ENCODE measurements around the gene TXNDC16. TPM values are rescaled to one million over a fixed set of nuclear protein-coding genes. Genes with fewer than 3 reads are reported as not detected.
"Not testable (repeated sequence)": the region's sequence is repeated elsewhere in the genome, so short reads cannot be mapped to it uniquely, and the experiment has no call there.

The TXNDC16 gene
- polyA plus RNA-seq (ENCODE audit: insufficient read length in 10 of 10) = 1 to 10 TPM; 5.9 to 8.6 (median 7.0) TPM
- long read RNA-seq, donor 1 = 0 reads
- long read RNA-seq, donor 2 = 0 reads
- long read RNA-seq, donor 3 = 0 reads
- long read RNA-seq, donor 4 = 0 reads
- long read RNA-seq, donor 5 = 0 reads
- long read RNA-seq, donor 6 = 0 reads
- long read RNA-seq, donor 7 = 0 reads
- long read RNA-seq, donor 8 = 0 reads
- long read RNA-seq, donor 9 = 0 reads

DNA sequence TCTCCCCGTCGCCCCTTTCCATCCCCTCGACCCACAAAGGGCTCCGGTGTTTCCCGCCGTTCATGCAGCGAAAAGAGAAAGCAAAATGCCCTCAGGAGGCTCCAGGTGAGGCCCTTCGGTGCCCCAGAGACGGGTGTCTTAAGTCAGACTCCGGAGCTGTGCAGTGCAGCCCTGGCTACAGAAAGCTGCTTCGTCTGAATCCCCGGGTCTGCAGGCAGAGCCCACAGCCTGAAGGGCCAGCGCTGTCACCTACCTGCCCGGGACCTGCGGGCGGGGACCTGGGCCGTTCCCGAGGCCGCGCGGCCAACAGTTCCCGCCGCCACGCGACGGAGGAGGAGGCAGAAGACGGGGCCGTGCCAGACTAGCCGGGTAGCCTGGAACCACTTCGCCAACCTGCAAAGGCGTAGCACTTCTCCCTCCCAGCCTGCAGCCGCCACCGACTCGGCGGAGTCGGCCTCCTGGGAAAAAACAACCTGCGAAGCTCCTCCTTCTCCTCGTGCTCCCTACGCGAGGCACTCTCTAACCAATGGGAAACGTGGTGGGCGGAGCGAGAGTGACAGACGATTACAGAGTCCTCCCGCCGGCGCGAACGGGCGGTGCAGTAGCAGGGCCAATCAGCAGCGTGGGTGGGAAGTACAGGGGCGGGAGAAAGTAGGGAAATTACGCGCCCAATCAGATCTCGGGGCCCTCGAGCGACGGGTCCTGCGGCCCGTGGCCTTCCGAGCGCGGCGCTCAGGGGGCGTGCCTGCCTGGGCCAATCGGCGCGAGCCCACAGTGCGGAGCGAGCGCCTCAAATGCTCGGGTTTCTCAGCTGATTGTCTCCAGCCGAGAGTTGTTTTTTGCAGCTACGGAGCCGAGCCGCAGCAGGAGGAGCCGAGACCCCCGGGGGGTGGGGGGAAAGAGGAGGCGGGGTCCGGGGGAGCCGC is at the start of gene TXNDC16, which contains the start of gene GPR137C:
TXNDC16 (minus strand) TSS at position 443 of the 926 bp plus-strand sequence. CDS start 8,948 bp downstream, outside the sequence.
GPR137C (plus strand) TSS at position 774 of the 926 bp plus-strand sequence. CDS start 312 bp downstream, outside the sequence.
- DNase-seq = peak; percentile 99 to 100 (median 100)

- no peak for DNase-seq
These were observed 47.7 kb upstream of the TXNDC16 start for GRCh38 chr14:52599974-52600373.

DNA sequence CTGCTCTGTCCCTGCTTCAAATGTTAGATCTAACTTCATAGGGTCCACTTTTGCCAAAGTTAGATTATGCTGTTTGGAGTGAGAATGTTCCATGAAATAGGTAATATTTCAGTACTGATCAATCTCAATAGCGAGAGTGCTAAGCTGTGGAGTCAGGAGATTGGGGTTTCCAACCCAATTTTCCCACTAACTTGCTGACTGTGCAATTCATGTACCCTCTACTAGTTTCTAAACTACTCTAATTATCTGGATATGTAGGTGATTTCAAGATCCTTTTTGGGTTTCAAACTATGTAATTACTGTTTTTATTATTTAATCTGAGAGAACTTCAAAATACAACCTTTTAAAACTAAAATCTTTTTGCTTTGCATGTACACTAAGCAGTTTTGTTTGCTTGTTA is 46.3 kb upstream of the TXNDC16 start:
- DNase-seq = no peak

DNA sequence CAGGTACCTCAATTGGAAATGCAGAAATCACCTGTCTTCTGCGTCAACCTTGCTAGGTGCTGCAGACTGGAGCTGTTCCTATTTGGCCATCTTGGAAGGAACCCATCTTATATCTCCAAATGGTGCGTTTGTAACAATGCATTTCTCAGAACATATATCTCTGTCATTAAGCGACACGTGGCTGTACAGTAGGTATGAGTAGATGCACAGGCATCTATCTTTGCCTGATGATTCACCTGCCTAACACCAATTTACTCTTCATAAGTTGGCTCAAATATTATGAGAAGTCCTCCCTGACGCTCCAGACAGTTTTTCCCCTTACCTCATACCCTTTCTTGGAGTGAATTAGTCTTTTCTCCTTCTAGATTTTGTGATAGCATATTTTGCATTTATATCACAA is 44.6 kb upstream of the TXNDC16 start:
- no peak for DNase-seq

GRCh38 chr14:52596320-52596719 is 44.0 kb upstream of the TXNDC16 start:
- no peak for DNase-seq

DNA sequence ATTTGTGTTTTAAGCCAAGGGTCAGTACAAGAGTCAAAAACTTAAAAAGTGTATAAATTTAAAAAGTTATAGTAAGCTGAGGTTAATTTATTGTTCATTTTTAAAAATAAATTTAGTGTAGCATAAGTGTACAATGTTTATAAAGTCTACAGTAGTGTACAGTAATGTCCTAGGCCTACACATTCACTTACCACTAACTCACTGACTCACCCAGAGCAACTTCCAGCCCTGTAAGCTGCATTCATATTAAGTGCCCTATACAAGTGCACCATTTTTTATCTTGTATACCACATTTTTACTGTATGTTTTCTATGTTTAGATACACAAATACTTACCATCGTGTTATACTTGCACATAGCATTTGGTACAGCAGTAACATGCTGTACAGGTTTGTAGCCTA is 38.0 kb upstream of the TXNDC16 start:
- DNase-seq = no peak

- DNase-seq = no peak
These were observed 37.3 kb upstream of the TXNDC16 start for GRCh38 chr14:52589646-52590045.

DNA sequence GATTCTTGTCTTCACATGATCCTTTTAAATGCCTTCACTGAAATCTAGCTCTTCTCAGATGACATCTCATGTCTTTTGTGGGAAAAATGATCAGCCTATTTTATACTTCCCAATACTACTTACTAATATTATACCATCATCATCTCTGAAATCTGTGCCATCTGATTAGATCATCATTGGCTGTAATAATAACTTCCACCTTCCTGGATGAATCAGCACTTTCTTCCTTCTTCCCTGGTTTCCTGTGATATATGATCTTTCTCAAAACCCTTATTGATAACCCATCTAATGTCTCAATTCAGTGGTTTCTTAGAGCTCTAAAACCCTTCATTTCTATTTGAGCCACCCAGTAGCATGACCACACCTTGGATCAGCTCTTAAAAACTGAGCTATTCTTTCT is 31.2 kb upstream of the TXNDC16 start:
- no peak for DNase-seq

- no peak for DNase-seq
These were observed 23.6 kb upstream of the TXNDC16 start for GRCh38 chr14:52575858-52576257.

GRCh38 chr14:52568454-52568853 is 16.1 kb upstream of the TXNDC16 start:
- not testable (repeated sequence) for DNase-seq

DNA sequence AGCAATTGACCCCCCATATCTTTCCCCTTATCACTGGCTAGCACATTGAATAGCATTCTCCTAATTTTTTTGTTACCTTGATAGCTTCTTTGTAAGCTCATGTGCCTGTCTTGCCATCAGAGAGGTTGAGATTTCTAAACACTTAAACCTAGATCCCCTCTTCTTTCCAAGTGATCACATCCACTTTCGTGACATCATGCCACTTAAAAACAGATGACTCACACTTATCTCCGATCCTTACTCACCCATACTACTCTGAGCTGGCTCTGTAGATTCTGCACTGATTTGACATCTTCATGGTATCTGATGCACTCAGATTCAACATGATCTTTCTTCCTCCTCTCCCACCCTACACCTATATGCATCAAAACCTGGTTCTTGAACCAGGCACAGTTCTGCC is 10.8 kb upstream of the TXNDC16 start:
- DNase-seq = peak in 1 of 3 donors; percentile 7

GRCh38 chr14:52558688-52559087 is 6.4 kb upstream of the TXNDC16 start:
- no peak for DNase-seq

DNA sequence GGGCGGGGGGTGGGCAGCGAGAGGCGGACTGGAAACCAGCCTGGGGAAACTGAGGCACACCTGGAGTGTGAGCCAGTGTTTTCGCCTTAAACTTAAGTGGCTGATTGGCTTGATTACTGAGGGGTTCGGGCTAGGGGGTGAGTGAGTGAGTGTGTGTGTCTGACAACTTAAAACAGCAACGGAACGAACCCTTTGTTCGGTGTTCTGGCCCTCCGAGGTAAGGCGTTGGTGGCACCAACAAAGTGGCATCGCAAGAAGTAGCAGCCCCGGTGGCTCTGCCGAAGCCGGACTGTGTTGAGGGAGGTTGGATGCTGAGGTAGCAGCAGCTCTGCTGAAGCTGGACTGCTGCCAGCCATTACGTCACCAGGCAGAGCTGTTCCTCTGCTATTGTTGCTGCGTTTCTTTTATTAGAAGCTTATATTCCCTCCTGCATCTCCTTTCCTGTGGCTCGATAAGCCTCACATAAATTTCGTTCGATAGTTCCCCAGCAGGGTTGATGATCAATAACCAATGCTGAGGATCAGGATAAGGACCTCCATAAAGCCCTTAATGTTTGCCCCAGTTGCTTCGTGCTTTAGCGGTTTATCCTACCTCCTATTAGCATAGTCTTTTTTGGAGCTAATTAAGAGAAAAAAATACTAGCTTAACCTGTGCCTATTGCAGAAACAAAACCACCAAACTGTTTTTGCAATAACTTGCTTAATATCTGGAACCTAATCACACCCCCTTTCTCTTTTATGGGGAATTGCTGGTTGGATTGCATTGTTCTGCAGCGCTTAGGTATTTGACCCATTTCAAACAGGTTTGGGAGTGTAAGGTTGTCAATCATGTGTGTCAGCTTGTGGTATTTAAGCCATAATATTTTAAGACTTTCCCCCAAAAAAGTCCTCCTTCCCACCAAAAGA is 1.6 kb upstream of the TXNDC16 start:
- peak; percentile 88 to 96 (median 94) for DNase-seq

DNA sequence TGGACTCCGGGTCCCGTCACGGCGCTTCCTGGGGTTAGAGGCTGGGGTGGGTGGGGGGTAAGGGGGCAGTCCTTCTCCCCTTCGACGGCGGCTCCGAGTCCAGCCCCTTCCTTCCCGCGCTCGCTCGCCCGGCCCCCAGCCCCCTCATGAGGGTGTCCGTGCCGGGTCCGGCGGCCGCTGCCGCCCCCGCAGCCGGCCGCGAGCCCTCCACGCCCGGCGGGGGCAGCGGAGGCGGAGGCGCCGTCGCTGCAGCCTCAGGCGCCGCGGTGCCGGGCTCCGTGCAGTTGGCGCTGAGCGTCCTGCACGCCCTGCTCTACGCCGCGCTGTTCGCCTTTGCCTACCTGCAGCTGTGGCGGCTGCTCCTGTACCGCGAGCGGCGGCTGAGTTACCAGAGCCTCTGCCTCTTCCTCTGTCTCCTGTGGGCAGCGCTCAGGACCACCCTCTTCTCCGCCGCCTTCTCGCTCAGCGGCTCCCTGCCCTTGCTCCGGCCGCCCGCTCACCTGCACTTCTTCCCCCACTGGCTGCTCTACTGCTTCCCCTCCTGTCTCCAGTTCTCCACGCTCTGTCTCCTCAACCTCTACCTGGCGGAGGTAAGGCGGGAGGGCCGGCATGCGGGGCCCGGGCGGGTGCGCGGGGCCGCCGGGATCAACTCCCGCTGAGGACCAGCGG is 831 bp upstream of the TXNDC16 start:
- DNase-seq = peak; percentile 4 to 72 (median 28)

GRCh38 chr14:52551696-52552062 is 626 bp downstream of the TXNDC16 start:
- DNase-seq = peak; percentile 22 to 83 (median 51)

DNA sequence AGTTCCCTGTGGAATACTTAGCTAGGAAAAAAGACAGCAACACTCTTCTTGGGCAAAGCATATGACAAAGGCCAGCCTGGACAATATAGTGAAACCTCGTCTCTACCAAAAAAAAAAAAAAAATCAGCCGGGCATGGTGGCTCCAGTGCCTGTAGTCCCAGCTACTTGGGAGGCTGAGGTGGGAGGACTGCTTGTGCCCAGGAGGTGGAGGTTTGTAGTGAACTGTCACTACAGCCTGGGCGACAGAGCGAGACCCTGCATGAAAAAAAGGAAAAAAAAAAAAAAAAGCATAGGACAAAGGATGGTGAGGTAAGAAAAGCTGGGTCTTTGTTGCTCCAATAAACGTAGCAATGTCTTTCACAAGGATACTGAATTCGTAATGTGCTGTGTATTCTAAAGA is 1.1 kb downstream of the TXNDC16 start:
- DNase-seq = peak in 1 of 3 donors; percentile 1

- DNase-seq = no peak
These were observed 1.6 kb downstream of the TXNDC16 start for GRCh38 chr14:52550661-52551060.

DNA sequence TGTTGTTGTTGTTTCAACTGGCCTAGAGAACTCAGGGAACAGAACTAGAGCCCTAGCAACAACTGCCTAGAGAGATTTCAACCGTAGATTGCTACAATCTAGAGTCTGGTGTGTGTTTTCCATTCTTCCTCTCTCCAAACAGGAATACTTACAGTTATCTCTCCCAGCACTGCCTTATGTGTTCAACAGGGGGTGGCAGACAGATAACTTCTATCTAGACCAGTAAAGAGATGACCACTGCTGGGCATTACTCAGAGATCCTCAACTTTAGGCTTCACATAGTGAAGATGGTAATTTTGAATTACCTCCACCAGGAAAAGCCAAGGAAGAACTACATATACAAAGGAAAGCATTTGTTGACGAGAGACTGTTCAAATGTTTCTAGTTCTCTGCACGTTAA is 4.8 kb downstream of the TXNDC16 start:
- DNase-seq = no peak

- no peak for DNase-seq
These were observed 5.3 kb downstream of the TXNDC16 start for GRCh38 chr14:52547027-52547426.

GRCh38 chr14:52546318-52546670 is 6.0 kb downstream of the TXNDC16 start:
- no peak for DNase-seq

GRCh38 chr14:52545584-52546317 is 6.6 kb downstream of the TXNDC16 start:
- DNase-seq = no peak
